Upper lobe of left lung (tissue), 6 donors: ENCODE results near the gene AP5Z1. TPM values are rescaled to one million over a fixed set of nuclear protein-coding genes. Genes with fewer than 3 reads are reported as not detected.

Experiments
- ATAC-seq, 2 donors: fragments of 200-7000 bp; cut with Tn5 transposase; one replicate each; pipeline ENCODE4 v1.9.1; 2022; ENCODE audit warnings: mild to moderate bottlenecking in 2 of 2, moderate library complexity in 2 of 2; ENCODE audit not compliant: low FRiP score in 2 of 2
- DNase-seq, 2 donors: peaks; one replicate each; pipeline ENCODE4 v3.0.0-alpha.2; 2019 to 2020
- H3K27ac ChIP-seq, 4 donors: fragments of 200-600 bp; sonication (generic); one replicate each; pipeline ENCODE4 v1.5.1; 2016 to 2019
- H3K27me3 ChIP-seq, 4 donors: fragments of 200-600 bp; sonication (generic); one replicate each; pipeline ENCODE4 v1.5.1; 2017 to 2019
- H3K36me3 ChIP-seq, 4 donors: fragments of 200-600 bp; sonication (generic); one replicate each; pipeline ENCODE4 v1.5.1; 2016 to 2019
- H3K4me1 ChIP-seq, 4 donors: fragments of 200-600 bp; sonication (generic); one replicate each; pipeline ENCODE4 v1.5.1; 2018 to 2019
- H3K4me3 ChIP-seq, 4 donors: fragments of 200-600 bp; sonication (generic); one replicate each; pipeline ENCODE4 v1.5.1; 2017 to 2019; ENCODE audit warnings: mild to moderate bottlenecking in 2 of 4, moderate library complexity in 1 of 4
- H3K9me3 ChIP-seq, 4 donors: fragments of 200-600 bp; sonication (generic); one replicate each; pipeline ENCODE4 v1.5.1; 2018 to 2019
- EP300 ChIP-seq, 4 donors: sonication (generic); formaldehyde crosslinking; IDR thresholded peaks; one replicate each; pipeline ENCODE4 v1.5.1; 2017; ENCODE audit warnings: antibody characterized with exemption in 4 of 4, control low read depth in 2 of 4
- POLR2A ChIP-seq, 4 donors: fragments of 450-650 bp; IDR thresholded peaks; one replicate each; pipeline ENCODE4 v1.5.1; 2016 to 2017; ENCODE audit warnings: antibody characterized with exemption in 4 of 4, mild to moderate bottlenecking in 2 of 4
- POLR2AphosphoS5 ChIP-seq, 2 donors: sonication (generic); formaldehyde crosslinking; IDR thresholded peaks; one replicate each; pipeline ENCODE4 v1.5.1; 2017; ENCODE audit warnings: antibody characterized with exemption in 2 of 2
- WGBS, 2 donors: methylation state at CpG; one replicate each; pipeline ENCODE4 v1.1.5; 2017 to 2018; 5-methylcytosine and 5-hydroxymethylcytosine counted together
- total RNA-seq, 6 donors: library from RNA; depleted of rRNA in 4 of 6; stranded (reverse); fragments of >200 nt in 4 of 6; gene quantifications; one replicate each; pipeline versions ENCODE4 v1.1.0 to v1.2.1, GENCODE V29; 2016 to 2021
- TF ChIP-seq, protein P1 (sequence below), 6 experiments: fragments of 450-650 bp in 4 of 6; fragments of 200-600 bp in 2 of 6; sonication (generic) in 2 of 6; IDR thresholded peaks; one replicate each; pipeline ENCODE4 v1.5.1; 2016 to 2019; ENCODE audit warnings: antibody characterized with exemption in 6 of 6
- donor health status: DM: no; HTN: no; CAD: no; lungs with moderate emphysema.
- donor health status: DM: no; HTN: yes; CAD: no; lungs with severe emphysema.

AP5Z1 gene
- total RNA-seq, 6 donors from 2014 or later: 23.4 to 152 (median 52.1) TPM

- H3K27me3 ChIP-seq: no peaks in the 10 kb centered on the region
- 95 to 96% methylated on average over 41 to 54 of the region's 54 CpGs for WGBS, 2 donors
- DNase-seq: peak in 1 of 2 donors; percentile 84
- no peak for ATAC-seq
- H3K9me3 ChIP-seq: no peaks in the 10 kb centered on the region
- no peak overlapping the region for H3K27ac ChIP-seq
- H3K4me3 ChIP-seq: no peak overlapping the region
- H3K36me3 ChIP-seq: peaks cover 39 to 93% (median 74%) of the 10 kb centered on the region in 4 donors
- H3K4me1 ChIP-seq: no peaks in the 10 kb centered on the region
- TF ChIP-seq POLR2A (IDR thresholded peaks at IDR 0.05) (no peak), EP300 (IDR thresholded peaks at IDR 0.05) (no peak), POLR2AphosphoS5 (IDR thresholded peaks at IDR 0.05) (no peak)
- TF ChIP-seq, protein P1, sequence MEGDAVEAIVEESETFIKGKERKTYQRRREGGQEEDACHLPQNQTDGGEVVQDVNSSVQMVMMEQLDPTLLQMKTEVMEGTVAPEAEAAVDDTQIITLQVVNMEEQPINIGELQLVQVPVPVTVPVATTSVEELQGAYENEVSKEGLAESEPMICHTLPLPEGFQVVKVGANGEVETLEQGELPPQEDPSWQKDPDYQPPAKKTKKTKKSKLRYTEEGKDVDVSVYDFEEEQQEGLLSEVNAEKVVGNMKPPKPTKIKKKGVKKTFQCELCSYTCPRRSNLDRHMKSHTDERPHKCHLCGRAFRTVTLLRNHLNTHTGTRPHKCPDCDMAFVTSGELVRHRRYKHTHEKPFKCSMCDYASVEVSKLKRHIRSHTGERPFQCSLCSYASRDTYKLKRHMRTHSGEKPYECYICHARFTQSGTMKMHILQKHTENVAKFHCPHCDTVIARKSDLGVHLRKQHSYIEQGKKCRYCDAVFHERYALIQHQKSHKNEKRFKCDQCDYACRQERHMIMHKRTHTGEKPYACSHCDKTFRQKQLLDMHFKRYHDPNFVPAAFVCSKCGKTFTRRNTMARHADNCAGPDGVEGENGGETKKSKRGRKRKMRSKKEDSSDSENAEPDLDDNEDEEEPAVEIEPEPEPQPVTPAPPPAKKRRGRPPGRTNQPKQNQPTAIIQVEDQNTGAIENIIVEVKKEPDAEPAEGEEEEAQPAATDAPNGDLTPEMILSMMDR (IDR thresholded peaks at IDR 0.05): no peak
These were observed 13.0 kb upstream of the AP5Z1 start for GRCh38 chr7:4762121-4763055.

- peaks cover 39 to 87% (median 69%) of the 10 kb centered on the region in 4 donors for H3K36me3 ChIP-seq
- WGBS, 2 donors: 96 to 97% methylated on average over 32 of the region's 32 CpGs
- no peak for ATAC-seq
These were observed 12.2 kb upstream of the AP5Z1 start for GRCh38 chr7:4763091-4763793.

DNA sequence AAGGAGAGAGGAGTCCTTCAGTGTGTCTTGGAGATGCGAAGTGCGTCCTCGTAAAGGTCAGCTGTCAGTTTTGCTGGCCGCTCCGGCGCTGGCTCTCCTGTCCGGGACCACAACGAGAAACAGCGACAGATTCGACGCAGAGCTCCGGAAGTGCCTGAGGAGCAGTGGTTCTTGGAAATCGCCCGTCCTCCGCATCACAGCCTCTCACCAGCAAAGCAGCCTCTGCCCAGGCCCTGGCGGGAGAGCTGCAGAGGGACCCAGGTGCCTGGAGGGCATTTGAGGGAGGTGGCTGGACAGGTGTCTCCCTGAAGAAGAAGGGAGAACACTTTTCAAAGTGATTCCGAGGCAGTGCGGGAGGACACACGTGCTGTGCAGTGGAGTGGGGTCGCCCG is 11.6 kb upstream of the AP5Z1 start:
- TF ChIP-seq POLR2A (IDR thresholded peaks at IDR 0.05): no peak
- TF ChIP-seq, protein P1 (IDR thresholded peaks at IDR 0.05): no peak
- TF ChIP-seq POLR2AphosphoS5 (IDR thresholded peaks at IDR 0.05): no peak
- no peak for TF ChIP-seq EP300 (IDR thresholded peaks at IDR 0.05)
- ATAC-seq (no peak), DNase-seq (no peak)
- H3K4me3 ChIP-seq: no peak overlapping the region
- H3K9me3 ChIP-seq: no peaks in the 10 kb centered on the region
- peaks cover 39 to 83% (median 66%) of the 10 kb centered on the region in 4 donors for H3K36me3 ChIP-seq
- H3K27me3 ChIP-seq: no peaks in the 10 kb centered on the region
- 96 to 97% methylated on average over 21 of the region's 21 CpGs for WGBS, 2 donors
- no peak overlapping the region for H3K27ac ChIP-seq
- H3K4me1 ChIP-seq: no peaks in the 10 kb centered on the region

More at GRCh38 chr7:4763091-4763793, 12.2 kb upstream of the AP5Z1 start:
- Histone ChIP-seq H3K27ac (no peak overlapping the region), H3K9me3 (no peaks in the 10 kb centered on the region), H3K4me1 (no peaks in the 10 kb centered on the region), H3K27me3 (no peaks in the 10 kb centered on the region), H3K4me3 (no peak overlapping the region)
- DNase-seq: no peak
- TF ChIP-seq POLR2A (IDR thresholded peaks at IDR 0.05) (no peak), POLR2AphosphoS5 (IDR thresholded peaks at IDR 0.05) (no peak), EP300 (IDR thresholded peaks at IDR 0.05) (no peak)
- TF ChIP-seq, protein P1 (IDR thresholded peaks at IDR 0.05): no peak

DNA sequence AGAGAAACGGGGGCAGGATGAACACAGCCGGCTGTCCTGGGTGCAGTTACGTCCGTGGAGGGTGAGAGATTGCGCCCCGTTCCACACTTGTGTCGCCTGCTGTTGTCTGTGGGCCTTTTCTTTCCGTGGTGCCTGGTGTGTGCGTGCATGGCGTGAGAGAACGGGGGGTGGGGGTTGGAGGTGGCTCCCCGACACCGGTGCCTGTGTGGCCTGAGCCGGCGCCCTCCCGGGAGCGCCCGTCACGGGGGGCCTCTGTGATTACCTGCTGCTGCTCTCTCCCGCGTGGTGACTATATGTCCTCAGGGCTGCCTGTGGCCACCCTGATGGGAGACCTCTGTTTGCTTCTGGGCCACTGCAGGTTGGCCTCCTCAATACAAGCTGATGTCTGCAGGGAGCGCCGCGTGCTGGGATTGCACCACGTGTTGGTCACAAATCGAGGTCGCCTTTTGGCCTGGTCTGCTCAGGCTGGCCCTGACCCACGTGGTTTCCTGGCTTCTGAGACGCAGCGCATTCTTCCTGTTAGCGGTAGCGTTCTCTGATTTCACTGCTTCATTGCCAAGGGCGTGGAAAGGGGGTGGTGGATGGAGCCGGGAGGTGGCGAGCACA is 10.9 kb upstream of the AP5Z1 start:
- TF ChIP-seq POLR2A (IDR thresholded peaks at IDR 0.05): no peak
- TF ChIP-seq EP300 (IDR thresholded peaks at IDR 0.05): no peak
- TF ChIP-seq, protein P1 (IDR thresholded peaks at IDR 0.05): no peak
- no peak for TF ChIP-seq POLR2AphosphoS5 (IDR thresholded peaks at IDR 0.05)
- Histone ChIP-seq H3K27ac (no peak overlapping the region), H3K36me3 (peaks cover 33 to 76% (median 58%) of the 10 kb centered on the region in 4 donors), H3K27me3 (no peaks in the 10 kb centered on the region), H3K4me3 (no peak overlapping the region), H3K9me3 (no peaks in the 10 kb centered on the region), H3K4me1 (peaks cover 0 to 3% (median under 1%) of the 10 kb centered on the region in 4 donors)
- WGBS, 2 donors: 85 to 86% methylated on average over 32 to 35 of the region's 35 CpGs
- DNase-seq (peak in 1 of 2 donors; percentile 80), ATAC-seq (no peak)
